Spleen (tissue), 11 donors: ENCODE results near the gene IRGC. TPM values are rescaled to one million over a fixed set of nuclear protein-coding genes. Genes with fewer than 3 reads are reported as not detected.

Source experiments
- DNase-seq: peaks from one replicate; pipeline ENCODE4 v3.0.0-alpha.2; 2020
- H3K27ac ChIP-seq, 8 donors: fragments of 200-600 bp; sonication (generic) in 7 of 8; 1 replicate in 4 of 8; 2 replicates in 4 of 8; pipeline versions ENCODE4 v1.5.0 to v1.8.0; 2016 to 2021; ENCODE audit warnings: inconsistent platforms in 4 of 8, mild to moderate bottlenecking in 4 of 8, moderate library complexity in 1 of 8
- H3K27me3 ChIP-seq, 7 donors: fragments of 200-600 bp; sonication (generic) in 6 of 7; replicated peaks in 1 of 7; 1 replicate in 4 of 7; 2 replicates in 3 of 7; pipeline versions ENCODE4 v1.5.0 to v1.8.0; 2016 to 2021; ENCODE audit warnings: inconsistent platforms in 3 of 7, mild to moderate bottlenecking in 1 of 7
- H3K36me3 ChIP-seq, 6 donors: fragments of 200-600 bp; sonication (generic) in 5 of 6; 1 replicate in 4 of 6; 2 replicates in 2 of 6; pipeline versions ENCODE4 v1.5.0 to v1.8.0; 2016 to 2021; ENCODE audit warnings: inconsistent platforms in 2 of 6
- H3K4me1 ChIP-seq, 6 donors: fragments of 200-600 bp; sonication (generic) in 5 of 6; 1 replicate in 3 of 6; 2 replicates in 3 of 6; pipeline versions ENCODE4 v1.5.0 to v1.8.0; 2016 to 2021; ENCODE audit warnings: inconsistent platforms in 3 of 6
- H3K4me3 ChIP-seq, 8 donors: fragments of 200-600 bp; sonication (generic) in 7 of 8; 1 replicate in 4 of 8; 2 replicates in 4 of 8; pipeline versions ENCODE4 v1.5.0 to v1.8.0; 2016 to 2021; ENCODE audit warnings: inconsistent platforms in 4 of 8, mild to moderate bottlenecking in 4 of 8, moderate library complexity in 2 of 8
- H3K9me3 ChIP-seq, 8 donors: fragments of 200-600 bp; sonication (generic) in 7 of 8; 1 replicate in 4 of 8; 2 replicates in 4 of 8; pipeline versions ENCODE4 v1.5.0 to v1.8.0; 2016 to 2021; ENCODE audit warnings: inconsistent platforms in 4 of 8
- POLR2A ChIP-seq, 3 donors: fragments of 450-650 bp; IDR thresholded peaks; one replicate each; pipeline ENCODE4 v1.5.1; 2017; ENCODE audit warnings: antibody characterized with exemption in 3 of 3, mild to moderate bottlenecking in 1 of 3
- POLR2AphosphoS5 ChIP-seq, 3 donors: sonication (generic); formaldehyde crosslinking; IDR thresholded peaks; one replicate each; pipeline ENCODE4 v1.5.1; 2017; ENCODE audit warnings: antibody characterized with exemption in 3 of 3
- WGBS, 5 donors: extraction: QIAGEN DNeasy Blood & Tissue Kit in 3 of 5; methylation state at CpG; one replicate each; pipeline versions ENCODE4 v1.1.5 to v1.1.7; 2013 to 2018; 5-methylcytosine and 5-hydroxymethylcytosine counted together
- intact Hi-C: fragments of 100-400 bp; cut with DNase I; formaldehyde crosslinking; loops from one replicate; pipeline ENCODE4 v1.15.0; 2023; ENCODE audit warnings: low total_unique reads
- polyA plus RNA-seq, 3 donors: library from polyadenylated mRNA; stranded (reverse); fragments of 200-250 nt; gene quantifications; one replicate each; pipeline ENCODE4 v1.2.1, GENCODE V29; 2013
- total RNA-seq, 7 donors: library from RNA; depleted of rRNA in 3 of 7; stranded (reverse); fragments of >200 nt in 3 of 7; fragmentation: NEBNext Ultra II Directional in 4 of 7; extraction: Animal tissue kit (Norgen Biotek cat#: 25700) in 4 of 7; gene quantifications; one replicate each; pipeline versions ENCODE4 v1.1.0 to v1.2.1, GENCODE V29; 2016 to 2021
- TF ChIP-seq, protein P1 (sequence below), 11 experiments: fragments of 200-600 bp in 7 of 11; fragments of 450-650 bp in 4 of 11; sonication (generic) in 4 of 11; IDR thresholded peaks in 8 of 11; conservative IDR thresholded peaks in 3 of 11; 1 replicate in 7 of 11; 2 replicates in 4 of 11; pipeline versions ENCODE4 v1.4.0 to v1.8.0; 2016 to 2021; ENCODE audit warnings: antibody characterized with exemption in 11 of 11, inconsistent platforms in 4 of 11, mild to moderate bottlenecking in 1 of 11
- donor health status: healthy with polysubstance abuse.
- donor health status: DM: no; HTN: no; CAD: no; lungs with moderate emphysema.
- donor health status: DM: no; HTN: no; CAD: no.
- donor health status: Bipolar disorder and iron deficiency.
- donor health status: healthy.
- donor health status: DM: no; HTN: no; CAD: no.
- donor health status: DM: yes; HTN: yes; CAD: no.

Gene IRGC
- total and polyA plus RNA-seq, 10 donors, result not detected

DNA sequence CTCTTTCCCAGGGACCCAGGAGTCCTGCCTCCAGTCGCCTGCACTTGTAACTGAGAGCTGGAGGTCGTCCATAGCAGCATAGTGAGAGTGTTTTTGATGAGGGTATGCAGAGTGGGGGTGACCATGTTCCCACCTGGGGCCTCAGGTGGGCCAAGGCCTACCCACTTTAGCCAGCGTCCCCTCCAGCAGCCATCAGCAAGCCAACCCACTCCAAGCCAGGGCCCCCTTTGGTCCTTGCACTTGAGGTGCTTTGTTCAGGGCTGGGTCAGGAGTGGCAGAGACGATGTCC is 50.8 kb downstream of the IRGC start:
- DNase-seq, result no peak
- H3K9me3 ChIP-seq, result no peaks in the 10 kb centered on the region
- H3K27ac ChIP-seq, result peak overlapping the region; percentile 61 to 89 (median 81)
- no peak for TF ChIP-seq POLR2AphosphoS5 (IDR thresholded peaks at IDR 0.05)
- no peak for TF ChIP-seq POLR2A (IDR thresholded peaks at IDR 0.05)
- TF ChIP-seq, protein P1, sequence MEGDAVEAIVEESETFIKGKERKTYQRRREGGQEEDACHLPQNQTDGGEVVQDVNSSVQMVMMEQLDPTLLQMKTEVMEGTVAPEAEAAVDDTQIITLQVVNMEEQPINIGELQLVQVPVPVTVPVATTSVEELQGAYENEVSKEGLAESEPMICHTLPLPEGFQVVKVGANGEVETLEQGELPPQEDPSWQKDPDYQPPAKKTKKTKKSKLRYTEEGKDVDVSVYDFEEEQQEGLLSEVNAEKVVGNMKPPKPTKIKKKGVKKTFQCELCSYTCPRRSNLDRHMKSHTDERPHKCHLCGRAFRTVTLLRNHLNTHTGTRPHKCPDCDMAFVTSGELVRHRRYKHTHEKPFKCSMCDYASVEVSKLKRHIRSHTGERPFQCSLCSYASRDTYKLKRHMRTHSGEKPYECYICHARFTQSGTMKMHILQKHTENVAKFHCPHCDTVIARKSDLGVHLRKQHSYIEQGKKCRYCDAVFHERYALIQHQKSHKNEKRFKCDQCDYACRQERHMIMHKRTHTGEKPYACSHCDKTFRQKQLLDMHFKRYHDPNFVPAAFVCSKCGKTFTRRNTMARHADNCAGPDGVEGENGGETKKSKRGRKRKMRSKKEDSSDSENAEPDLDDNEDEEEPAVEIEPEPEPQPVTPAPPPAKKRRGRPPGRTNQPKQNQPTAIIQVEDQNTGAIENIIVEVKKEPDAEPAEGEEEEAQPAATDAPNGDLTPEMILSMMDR (IDR thresholded peaks at IDR 0.05 in 8 of 11, conservative IDR thresholded peaks at IDR 0.05 in 3 of 11), result peak in 1 of 11 experiments; percentile 2
- H3K27me3 ChIP-seq, result no peaks in the 10 kb centered on the region
- intact Hi-C loops, result no loop called here
- H3K4me1 ChIP-seq, result peaks cover 26 to 78% (median 49%) of the 10 kb centered on the region in 6 donors
- H3K36me3 ChIP-seq, result peaks cover 0 to 48% (median 10%) of the 10 kb centered on the region in 6 donors
- WGBS, 5 donors, result 68 to 82% (median 78%) methylated on average over 1 to 4 of the region's 4 CpGs
- no peak overlapping the region for H3K4me3 ChIP-seq

DNA sequence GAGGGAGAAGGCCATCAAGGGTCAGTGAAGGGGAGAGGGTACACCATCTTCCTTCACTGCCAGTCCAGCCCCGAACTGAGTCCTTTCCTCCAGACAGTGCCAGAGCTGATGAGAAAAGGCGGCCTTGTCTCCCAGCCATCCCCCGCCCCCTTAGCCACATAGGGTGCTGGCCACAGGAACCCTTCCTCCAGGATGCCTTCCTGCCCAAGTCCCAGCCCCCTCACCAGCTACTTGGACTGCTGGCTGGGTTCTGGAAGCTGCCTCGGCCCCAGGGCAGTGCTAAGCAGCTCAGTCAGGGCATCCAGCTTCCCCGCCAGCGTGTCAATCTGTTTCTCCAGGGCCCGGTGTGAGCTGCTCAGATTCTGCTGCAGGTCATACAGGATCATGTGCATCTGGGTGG is 51.4 kb downstream of the IRGC start:
- 84 to 94% (median 90%) methylated on average over 3 to 7 of the region's 7 CpGs for WGBS, 5 donors
- Histone ChIP-seq H3K27ac (peak overlapping the region; percentile 19 to 89 (median 81)), H3K4me3 (no peak overlapping the region), H3K27me3 (no peaks in the 10 kb centered on the region), H3K4me1 (peaks cover 26 to 78% (median 49%) of the 10 kb centered on the region in 6 donors), H3K36me3 (peaks cover 0 to 54% (median 10%) of the 10 kb centered on the region in 6 donors), H3K9me3 (no peaks in the 10 kb centered on the region)
- TF ChIP-seq POLR2A (IDR thresholded peaks at IDR 0.05) (no peak), POLR2AphosphoS5 (IDR thresholded peaks at IDR 0.05) (no peak)
- TF ChIP-seq, protein P1 (IDR thresholded peaks at IDR 0.05 in 8 of 11, conservative IDR thresholded peaks at IDR 0.05 in 3 of 11), result no peak
- intact Hi-C loops, result no loop called here
- DNase-seq, result no peak

DNA sequence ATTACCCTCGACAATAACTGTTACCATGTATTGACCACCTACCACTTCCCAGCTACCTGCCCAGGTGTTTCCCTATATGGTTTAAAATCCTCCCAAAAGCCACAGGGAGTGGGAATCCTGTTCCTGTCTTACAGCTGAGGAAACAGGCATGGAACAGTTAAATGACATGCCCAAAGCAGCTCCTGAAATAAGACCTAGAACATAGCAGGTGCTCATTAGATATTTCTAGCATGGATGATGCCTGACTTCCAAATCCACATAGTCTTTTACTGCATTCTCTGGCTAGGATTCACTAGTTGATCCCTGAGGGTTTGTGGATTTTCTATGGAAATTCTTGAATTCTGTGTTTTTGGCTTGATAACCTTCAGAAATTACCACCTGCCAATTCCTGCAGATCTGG is 51.9 kb downstream of the IRGC start:
- Histone ChIP-seq H3K4me3 (no peak overlapping the region), H3K27ac (peak overlapping the region in 7 of 8 donors; percentile 19 to 89 (median 81)), H3K4me1 (peaks cover 26 to 78% (median 49%) of the 10 kb centered on the region in 6 donors), H3K27me3 (no peaks in the 10 kb centered on the region), H3K9me3 (no peaks in the 10 kb centered on the region), H3K36me3 (peaks cover 0 to 58% (median 10%) of the 10 kb centered on the region in 6 donors)
- DNase-seq, result no peak
- 23 to 68% (median 42%) methylated on average over 1 of the region's 1 CpG for WGBS, 5 donors
- TF ChIP-seq, protein P1 (IDR thresholded peaks at IDR 0.05 in 8 of 11, conservative IDR thresholded peaks at IDR 0.05 in 3 of 11), result no peak
- TF ChIP-seq POLR2A (IDR thresholded peaks at IDR 0.05), result no peak
- TF ChIP-seq POLR2AphosphoS5 (IDR thresholded peaks at IDR 0.05), result no peak
- intact Hi-C loops, result no loop called here

DNA sequence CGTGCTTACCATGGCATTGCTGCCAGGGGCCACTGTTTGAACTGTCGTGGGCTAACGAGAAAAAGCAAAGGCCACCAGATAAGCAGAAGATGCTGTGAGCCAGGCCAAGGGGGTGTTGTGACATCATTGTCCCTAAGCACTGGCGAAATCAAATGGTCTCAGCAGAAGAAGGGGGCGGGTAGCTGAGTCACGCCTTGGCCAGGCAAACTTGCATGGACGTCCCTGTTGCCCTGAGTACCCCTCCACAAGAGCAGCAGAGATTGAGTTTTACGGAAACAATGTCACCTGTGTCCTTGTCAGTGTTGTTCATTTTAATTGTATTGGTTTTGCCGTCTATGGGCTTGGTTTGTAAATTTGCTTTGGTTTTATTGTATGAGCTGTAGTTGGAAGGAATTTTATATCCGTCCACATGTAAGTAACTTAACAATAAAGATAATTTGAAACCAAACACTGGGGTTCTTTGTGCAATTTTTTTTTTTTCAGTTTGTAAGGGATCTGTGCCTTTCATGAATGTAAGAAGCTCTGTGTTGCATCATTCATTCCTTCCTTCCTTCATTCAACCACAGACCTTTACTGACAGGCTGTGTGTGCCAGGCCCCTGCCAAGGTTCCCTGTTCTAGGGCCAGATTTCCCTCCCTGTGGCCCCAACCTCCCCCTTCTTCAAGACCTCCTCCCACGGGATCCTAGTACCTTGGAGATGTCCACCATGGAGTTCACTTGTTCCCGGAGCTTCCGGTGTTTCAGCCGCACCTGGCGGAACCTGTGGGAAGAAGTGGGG is 52.6 kb downstream of the IRGC start:
- WGBS, 5 donors, result 50 to 82% (median 70%) methylated on average over 15 of the region's 15 CpGs
- TF ChIP-seq POLR2AphosphoS5 (IDR thresholded peaks at IDR 0.05) (peak in 1 of 3 donors; percentile 11), POLR2A (IDR thresholded peaks at IDR 0.05) (no peak)
- no peak for DNase-seq
- no peaks in the 10 kb centered on the region for H3K9me3 ChIP-seq
- intact Hi-C loops, result no loop called here
- H3K27ac ChIP-seq, result peak overlapping the region in 7 of 8 donors; percentile 29 to 89 (median 81)
- no peaks in the 10 kb centered on the region for H3K27me3 ChIP-seq
- no peak overlapping the region for H3K4me3 ChIP-seq
- peaks cover 26 to 78% (median 45%) of the 10 kb centered on the region in 6 donors for H3K4me1 ChIP-seq
- H3K36me3 ChIP-seq, result peaks cover 0 to 64% (median 10%) of the 10 kb centered on the region in 6 donors
